Upper lobe of left lung (tissue), 4 donors: Measurements from ENCODE around the gene PITPNM3.

ENCODE experiments used
- EP300 ChIP-seq, 4 donors: sonication (generic); formaldehyde crosslinking; IDR thresholded peaks; one replicate each; pipeline ENCODE4 v1.5.1; 2017; ENCODE audit warnings: antibody characterized with exemption in 4 of 4, control low read depth in 2 of 4
- POLR2A ChIP-seq, 4 donors: fragments of 450-650 bp; IDR thresholded peaks; one replicate each; pipeline ENCODE4 v1.5.1; 2016 to 2017; ENCODE audit warnings: antibody characterized with exemption in 4 of 4, mild to moderate bottlenecking in 2 of 4
- POLR2AphosphoS5 ChIP-seq, 2 donors: sonication (generic); formaldehyde crosslinking; IDR thresholded peaks; one replicate each; pipeline ENCODE4 v1.5.1; 2017; ENCODE audit warnings: antibody characterized with exemption in 2 of 2
- TF ChIP-seq, protein P1 (sequence below), 6 experiments: fragments of 450-650 bp in 4 of 6; fragments of 200-600 bp in 2 of 6; sonication (generic) in 2 of 6; IDR thresholded peaks; one replicate each; pipeline ENCODE4 v1.5.1; 2016 to 2019; ENCODE audit warnings: antibody characterized with exemption in 6 of 6

- TF ChIP-seq POLR2A (IDR thresholded peaks at IDR 0.05) (no peak), EP300 (IDR thresholded peaks at IDR 0.05) (no peak), POLR2AphosphoS5 (IDR thresholded peaks at IDR 0.05) (no peak)
- TF ChIP-seq, protein P1, sequence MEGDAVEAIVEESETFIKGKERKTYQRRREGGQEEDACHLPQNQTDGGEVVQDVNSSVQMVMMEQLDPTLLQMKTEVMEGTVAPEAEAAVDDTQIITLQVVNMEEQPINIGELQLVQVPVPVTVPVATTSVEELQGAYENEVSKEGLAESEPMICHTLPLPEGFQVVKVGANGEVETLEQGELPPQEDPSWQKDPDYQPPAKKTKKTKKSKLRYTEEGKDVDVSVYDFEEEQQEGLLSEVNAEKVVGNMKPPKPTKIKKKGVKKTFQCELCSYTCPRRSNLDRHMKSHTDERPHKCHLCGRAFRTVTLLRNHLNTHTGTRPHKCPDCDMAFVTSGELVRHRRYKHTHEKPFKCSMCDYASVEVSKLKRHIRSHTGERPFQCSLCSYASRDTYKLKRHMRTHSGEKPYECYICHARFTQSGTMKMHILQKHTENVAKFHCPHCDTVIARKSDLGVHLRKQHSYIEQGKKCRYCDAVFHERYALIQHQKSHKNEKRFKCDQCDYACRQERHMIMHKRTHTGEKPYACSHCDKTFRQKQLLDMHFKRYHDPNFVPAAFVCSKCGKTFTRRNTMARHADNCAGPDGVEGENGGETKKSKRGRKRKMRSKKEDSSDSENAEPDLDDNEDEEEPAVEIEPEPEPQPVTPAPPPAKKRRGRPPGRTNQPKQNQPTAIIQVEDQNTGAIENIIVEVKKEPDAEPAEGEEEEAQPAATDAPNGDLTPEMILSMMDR (IDR thresholded peaks at IDR 0.05): no peak
Observed at GRCh38 chr17:6596511-6596910, 40.2 kb upstream of the PITPNM3 start.
